SHP77 (cell line): ENCODE data around the gene OSTM1.

Experiments used
- DNase-seq, 2 experiments: peaks; one replicate each; lab custom pipeline; 2025; lab: John Stamatoyannopoulos, UW

The OSTM1 gene, protein sequence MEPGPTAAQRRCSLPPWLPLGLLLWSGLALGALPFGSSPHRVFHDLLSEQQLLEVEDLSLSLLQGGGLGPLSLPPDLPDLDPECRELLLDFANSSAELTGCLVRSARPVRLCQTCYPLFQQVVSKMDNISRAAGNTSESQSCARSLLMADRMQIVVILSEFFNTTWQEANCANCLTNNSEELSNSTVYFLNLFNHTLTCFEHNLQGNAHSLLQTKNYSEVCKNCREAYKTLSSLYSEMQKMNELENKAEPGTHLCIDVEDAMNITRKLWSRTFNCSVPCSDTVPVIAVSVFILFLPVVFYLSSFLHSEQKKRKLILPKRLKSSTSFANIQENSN

DNA sequence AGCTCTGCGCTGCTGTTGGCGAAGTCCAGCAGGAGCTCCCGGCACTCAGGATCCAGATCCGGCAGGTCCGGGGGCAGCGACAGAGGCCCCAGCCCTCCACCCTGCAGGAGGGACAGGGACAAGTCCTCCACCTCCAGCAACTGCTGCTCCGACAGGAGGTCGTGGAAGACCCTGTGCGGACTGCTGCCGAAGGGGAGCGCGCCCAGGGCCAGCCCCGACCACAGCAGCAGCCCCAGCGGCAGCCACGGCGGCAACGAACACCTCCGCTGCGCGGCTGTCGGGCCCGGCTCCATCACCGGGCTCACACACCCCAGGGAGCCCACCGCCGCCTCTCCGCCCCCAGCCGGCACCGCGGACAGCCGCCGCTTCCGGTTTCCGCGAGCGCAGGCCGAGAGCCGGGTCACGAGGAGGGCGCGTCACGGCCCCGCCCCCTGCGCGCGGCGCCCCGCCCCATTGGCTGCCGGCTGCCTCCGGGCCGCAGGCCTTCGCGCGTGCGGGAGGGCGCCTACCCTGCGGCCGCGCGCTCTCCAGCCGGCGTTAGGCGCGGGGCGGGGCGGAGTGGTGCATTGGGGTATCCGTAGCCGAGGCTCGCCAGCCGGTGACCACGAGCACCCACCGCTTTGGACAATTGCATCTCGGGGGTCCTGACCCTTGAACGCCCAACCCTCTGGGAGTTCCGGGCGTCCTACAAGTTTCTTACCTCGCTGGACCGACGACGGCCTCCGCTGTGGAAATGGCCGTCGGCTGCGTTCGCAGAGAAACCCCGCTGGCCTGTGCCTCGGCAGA lies at the start of gene OSTM1:
TSS of gene OSTM1 (minus strand) at position 383 of the 786 bp plus-strand sequence. CDS start at position 293, 90 bp downstream.
- DNase-seq, result peak; percentile 70 to 81

DNA sequence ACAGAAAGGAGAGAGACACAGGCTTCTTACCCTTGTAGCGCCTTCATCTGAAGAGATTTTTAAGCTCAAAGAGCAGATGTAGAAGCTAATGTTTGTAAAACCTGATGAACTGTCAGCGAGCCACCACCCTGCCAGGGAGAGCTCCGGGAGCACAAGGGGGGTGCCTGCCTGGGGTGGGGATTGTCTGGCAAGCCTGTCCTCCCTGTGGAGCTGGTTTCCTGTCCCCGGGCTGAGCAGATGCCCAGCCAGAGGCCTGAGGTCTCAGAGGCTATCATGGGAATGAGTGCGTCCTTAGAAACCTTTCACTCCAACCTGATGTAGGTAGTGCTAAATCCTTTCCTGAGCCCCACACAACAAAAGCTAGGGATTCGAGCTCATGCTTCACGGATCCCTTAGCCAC lies 49.4 kb upstream of the OSTM1 start:
- no peak for DNase-seq

DNA sequence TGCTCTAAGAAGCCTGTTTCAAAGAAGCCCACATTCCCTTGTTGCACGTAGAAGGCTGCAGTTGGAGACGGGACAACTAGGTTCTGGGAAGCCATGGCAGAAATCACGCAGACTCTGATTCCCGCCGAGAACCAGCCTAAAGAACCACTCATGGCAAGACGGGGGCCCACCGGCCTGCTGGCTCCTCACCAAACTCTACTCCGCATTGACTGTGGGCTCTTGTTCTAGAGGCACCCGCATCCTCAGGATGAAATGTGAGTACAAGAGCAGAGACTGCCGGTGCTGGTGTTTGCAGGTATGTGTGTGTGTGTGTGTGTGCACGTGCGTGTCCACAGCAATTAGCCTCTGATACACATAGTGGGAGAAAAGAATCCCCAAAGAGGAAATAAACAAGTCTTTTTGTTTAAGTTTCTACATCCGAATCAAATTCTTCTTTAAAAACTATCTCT lies 49.0 kb upstream of the OSTM1 start:
- DNase-seq, result no peak

DNA sequence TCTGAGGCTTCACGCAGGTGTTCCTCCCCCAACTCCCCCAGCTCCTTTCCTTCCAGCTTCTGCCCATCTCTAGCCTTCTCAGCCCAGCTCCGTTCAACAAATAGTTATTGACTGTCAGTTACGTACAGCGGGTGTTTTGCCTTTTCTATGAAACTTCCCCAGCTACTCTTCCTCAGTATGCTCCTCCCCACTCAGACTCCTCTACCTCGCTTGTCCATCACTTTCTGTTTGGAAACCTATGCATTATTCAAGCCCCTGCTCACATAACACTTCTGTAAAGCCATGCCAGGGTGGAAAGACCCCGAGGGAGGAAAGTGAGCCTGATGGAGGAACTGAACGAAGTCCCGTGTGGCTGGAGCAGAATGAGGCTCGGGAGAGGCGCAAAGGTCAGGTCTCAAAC lies 47.1 kb upstream of the OSTM1 start:
- no peak for DNase-seq

DNA sequence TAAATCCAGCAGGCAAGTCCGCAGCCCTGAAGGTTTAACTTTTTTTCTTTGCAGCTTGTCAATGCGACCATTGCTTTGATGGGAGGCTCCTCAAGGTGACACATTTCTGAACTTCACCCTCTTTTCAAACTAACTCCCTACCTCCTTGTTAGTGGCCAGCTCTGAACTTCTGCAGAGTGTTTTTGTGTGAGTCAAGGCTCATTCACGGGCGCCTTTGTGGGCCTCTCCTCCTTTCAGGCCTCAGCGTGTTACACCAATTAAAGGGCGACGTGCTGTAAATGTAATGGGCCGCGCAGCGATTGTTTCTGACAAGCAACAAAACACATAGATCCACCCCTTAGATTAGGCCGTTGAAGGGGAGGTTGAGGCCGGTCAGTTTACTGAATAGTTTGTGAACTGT lies 45.8 kb upstream of the OSTM1 start:
- no peak for DNase-seq

DNA sequence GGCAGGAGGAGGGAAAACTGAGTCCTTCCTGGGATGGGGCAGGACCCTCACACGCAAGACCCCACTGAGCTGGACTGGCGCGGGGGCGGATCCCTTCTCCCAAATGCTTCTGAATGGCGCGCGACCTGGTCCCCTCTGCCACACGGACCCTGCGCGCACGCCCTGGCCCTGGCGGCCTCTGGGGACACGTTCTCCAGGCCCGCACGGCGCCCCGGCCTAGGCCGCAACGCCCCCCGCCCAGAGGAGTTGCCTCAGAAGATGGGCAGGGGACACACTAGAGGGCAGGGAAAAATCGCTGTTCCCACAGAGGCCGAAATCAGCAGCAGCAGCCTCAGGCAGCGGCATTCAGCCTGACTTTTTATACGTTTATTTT lies 45.2 kb upstream of the OSTM1 start:
- no peak for DNase-seq

DNA sequence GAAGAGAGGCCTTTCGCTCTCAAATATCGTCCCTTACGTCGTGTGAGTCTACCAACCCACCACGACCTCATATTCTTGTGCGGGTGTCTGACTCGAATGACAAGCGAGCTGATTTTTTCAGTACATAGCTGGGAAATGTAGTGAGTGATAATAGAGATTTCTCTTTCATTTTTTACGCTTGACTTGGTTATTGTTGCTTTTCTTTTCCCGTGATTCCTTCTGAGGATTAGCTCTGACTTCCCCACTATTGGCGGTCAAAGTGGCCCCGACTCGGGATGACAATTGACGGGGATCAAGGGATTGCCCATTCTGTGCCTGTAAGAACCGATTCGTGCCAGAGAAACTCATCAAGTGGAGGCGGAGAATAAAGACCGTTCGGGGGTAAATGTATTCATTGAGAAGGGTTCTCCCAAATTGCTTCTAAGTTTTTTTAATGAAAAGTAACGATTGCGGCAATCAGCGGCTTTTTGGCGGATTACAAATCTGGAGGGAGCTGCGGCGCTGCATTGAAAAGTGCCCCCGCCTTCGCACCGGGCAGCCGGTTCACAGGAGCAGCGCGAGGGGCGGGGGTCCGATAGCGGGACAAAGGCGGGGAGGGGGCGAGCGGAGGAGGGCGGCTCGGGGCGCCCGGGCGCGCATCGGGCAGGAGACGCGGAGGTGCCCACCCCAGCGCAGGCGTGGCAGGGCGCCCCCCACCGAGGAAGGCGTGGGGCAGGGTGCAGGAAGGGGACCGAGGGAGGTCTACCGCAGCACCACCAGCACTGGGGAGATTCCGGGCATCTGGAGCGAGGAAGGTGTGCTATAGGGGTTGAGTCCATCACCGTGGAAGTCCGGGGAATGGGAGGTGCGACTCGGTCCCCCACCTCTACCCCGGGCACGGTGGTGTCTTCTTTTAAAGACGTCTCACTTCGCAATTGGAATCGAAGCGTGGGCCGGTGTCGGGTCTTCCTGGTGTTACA lies 44.5 kb upstream of the OSTM1 start:
- DNase-seq, result no peak

DNA sequence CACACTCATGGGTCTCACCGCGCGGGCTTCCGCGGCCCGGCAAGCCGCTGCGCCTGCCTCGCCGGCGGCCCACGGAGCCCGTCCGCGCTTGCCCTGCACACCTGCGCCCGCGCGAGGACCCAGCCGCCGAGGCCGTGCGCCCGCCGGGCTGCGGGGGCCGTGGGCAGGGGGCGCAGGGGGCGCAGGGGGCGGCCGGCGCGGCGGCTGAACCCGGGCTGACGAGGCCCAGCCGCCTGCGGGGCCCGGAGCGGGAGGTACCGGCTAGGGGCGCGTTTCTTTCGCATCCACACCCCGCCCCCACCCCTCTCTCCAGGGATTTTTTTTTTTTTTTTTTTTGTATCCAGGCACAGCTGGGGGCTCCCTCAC lies 43.8 kb upstream of the OSTM1 start:
- no peak for DNase-seq

DNA sequence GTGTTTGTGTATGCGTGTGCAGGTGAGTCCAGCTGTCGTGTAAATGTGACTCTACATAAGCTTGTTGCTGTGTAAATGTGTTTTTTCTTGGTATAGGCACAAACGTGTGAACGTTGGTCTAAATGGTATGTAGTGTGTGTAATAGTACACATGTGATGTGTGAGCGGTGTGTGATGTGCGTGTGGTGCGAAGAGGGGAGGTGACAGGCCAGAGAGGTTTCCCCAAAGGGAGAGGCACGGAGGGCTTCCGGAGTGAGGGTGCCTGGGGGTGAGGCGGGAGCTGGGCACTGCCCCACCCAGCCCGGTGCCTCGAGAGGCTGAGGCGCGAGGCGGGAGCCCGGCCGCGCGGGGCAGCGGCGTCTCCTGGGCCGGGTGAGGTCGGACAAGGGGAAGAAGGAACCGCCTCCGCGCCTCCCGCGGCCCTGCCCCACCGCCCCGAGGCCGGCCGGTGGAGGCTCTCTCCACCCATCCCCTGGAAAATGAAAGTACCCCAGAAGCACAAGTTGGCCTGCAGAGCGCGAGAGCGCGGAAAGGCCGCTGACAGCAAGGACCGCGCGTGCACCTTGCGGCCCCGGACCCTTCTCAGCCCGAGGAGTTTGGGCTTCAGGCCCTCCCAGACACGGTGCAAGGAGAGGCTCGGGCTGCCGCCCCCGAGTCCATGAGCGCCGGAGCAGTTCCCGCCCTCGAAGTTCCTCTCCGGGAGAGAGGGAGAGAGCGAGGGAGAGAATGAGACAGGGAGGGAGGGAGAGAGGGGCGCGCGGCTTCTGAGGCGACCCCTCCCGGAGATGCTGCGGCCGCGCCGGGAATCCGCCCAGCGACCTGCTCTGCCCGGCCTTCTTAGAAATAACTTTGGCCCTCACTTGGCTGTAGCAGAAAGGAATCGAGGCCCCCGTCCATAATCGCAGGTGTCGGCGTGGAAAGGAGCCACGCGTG lies 43.2 kb upstream of the OSTM1 start:
- peak in 1 of 2 experiments; percentile 11 for DNase-seq

DNA sequence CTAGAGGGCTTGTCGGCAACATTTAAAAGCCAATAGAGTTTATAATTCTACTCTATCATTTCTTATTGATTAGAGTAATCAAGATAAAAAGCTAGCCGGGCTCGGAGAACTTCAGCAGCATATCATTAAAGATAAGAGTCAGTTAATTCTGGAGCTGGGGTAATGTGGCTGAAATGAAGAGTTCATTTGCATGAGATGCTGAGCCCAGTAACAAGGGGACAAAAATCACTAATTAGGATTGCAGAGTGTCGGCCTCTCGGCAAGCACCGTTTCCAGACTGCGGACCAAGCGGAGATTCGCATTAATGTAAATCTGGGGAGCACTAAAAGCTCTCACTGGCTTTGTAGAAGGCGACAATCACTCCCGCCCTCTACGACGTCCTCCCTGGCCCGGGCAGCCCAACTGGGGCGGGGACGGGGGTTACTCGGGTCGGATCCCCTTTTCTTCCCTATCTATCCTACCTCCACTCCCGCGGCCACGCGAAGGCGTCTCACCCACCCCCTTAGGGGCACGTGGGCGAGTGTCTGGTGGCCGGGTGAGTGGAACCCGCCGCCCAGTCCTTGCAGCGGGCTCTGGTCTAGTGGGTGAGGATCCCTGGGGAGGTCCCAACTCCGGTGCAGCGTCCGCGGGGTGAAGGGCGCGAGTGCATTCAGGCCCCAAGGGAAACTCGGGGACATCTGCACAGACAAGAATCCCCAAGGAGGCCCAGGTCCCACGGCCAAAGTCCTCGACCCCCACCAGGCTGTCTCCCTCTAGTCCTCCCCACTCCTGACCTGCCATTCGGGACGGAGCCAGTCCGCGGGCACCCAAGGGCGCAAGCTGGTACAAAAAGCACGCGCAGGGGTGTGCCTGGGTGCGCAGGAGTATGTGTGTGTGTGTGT lies 42.2 kb upstream of the OSTM1 start:
- no peak for DNase-seq

DNA sequence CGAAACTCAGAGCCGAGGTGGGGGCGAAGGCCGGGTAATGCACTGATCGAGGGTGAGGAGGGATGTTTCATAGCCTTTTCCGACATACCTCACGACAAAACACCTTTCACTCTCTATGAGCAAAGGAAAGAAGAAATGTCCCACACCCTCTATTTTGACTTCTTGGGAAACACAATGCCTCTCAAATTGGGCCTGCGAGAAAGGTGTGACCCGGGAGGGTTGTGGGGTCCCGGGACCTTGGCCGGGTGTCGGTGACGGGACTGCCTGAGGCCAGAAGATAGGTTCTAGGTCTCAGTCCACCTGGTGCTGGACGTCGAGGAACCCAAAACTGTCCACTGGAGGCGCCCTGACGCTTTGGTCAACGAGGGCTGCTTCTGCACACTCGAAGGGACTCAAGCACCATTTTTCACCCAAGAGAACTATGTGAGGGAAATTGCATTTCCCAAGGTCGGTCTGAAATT lies 41.1 kb upstream of the OSTM1 start:
- peak; percentile 43 to 50 for DNase-seq

DNA sequence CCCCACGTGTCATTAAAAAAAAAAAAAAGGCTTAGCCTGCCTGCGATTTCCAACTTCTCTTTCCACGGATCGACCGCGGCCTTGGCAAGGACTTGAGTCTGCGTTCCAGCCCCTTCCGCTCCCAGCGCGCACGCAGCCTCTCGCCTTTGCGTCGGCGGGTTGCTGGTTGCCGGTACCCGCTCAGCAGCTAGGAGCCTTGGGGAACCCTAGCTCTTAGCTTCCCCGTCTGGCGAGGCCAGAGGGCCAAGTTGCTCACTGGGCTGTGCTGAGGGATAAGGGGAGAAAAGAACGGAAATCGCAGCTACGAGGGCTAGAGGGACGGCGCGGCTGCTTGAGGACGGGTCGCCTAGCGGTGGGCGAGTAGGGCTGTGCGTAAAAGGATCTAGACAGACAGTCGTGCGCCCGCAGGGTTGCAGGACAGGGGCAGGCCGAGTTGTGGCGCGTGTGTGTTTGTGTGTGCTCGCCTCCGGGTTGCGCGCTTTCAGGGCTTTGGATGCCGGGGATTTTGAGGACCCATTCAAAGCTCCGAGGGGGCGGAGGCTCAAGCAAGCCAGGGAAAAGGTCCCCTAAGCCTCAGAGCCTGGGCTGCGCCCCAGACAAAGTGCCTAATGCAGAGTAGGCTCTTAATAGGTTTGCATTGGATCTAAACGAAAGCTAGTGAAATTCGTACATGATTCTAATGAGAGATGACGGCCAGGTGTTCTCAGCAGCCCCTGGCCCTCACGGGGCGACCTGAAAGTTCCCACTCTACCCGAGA lies 40.5 kb upstream of the OSTM1 start:
- no peak for DNase-seq

DNA sequence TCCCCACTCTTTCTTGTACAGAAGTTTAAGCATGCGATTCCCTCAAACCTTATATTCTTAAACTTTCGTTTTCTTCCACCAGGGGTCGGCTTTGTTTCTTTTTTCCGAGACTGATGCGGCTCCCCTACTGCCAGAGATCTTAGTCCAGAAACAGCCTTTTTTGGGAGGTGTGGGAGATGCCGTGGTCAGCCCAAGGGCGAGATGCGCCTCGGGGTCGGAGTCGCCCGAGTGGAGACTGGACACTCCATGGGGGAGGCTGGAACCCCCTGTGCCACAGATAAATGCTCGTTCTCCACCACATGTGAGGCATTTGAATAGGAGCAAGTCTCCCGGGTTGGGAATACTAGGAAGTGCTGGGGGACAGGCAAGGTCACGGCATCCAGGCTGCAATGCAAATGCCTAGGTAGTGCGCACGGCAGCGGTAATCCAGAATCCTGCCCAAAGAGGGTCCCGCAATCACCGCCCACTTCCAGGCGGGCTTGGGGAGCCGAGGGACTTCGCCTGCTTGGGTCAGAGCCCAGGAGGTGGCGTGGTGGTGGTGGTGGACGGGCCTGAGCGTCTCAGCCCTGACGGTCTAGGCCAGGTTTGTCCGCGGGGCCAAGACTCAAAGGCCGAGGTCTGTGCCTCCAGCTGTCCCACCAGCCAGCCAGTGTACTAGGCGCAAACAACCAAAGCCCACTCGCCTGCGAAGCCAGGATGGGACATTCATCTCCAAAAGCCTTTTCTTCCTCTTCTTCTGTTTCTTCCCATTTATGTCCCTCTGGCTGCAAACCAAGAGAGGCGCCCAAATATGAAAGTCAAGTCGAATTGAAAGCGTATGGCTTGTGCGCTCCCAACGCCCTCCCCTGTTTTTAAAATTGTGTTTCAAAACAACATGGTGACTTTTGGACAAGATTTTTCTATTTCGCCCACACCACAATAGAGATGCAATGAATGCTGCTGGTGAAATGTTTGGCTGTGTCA lies 39.3 kb upstream of the OSTM1 start:
- DNase-seq, result peak; percentile 19 to 25

DNA sequence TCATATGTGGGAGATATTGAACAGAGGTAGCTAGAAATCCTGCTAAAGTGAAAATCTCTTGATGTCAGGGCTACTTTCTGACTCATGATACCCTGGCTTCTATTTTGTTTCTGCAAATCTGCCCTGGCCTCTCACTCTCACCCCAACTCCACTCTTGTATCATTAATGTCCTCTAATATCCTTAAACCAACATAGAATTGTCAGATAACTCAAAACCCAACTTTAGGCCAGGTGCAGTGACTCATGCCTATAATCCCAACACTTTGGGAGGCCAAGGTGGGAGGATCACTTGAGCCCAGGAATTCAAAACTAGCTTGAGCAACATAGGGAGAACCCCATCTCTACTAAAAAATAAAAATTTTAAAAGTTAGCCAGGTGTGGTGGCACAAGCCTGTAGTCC lies 33.8 kb upstream of the OSTM1 start:
- DNase-seq, result no peak

DNA sequence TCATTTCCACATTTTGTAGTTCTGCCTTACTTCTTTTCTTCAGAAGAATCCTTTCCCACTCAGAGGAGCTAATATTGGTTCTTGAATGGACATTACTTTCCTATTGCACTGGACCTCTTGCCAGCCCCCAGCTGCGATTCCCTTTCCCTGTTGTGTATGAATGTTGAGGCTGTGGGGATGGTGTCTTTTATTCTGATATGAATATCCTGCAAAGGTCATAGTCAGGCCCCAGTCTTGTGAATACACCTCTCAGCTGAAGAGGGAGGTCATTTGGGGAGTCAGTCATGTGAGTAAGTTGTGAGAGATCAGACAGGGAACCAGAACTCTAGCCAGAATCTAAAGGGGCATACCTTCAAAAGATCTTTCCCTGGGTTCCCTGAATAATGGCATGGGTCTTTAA lies 32.6 kb upstream of the OSTM1 start:
- DNase-seq, result no peak

DNA sequence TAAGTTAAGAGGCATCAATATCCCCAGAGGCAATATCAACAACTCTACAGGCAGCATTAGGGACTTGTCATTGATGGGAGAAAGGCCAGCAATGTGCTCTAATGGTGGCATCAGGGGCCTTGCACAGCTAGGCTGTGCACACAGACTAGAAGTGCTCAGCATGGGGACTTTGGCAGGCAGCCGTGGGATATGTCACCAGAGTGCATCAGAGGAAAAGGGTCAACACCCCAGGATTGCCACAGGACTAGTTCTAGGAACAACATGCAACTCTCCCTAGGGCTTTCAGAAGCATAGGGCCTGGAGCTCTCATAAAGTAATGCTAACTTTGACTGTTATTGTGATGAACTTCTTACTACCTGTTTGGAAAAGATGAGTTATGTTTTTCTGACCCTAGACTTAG lies 32.2 kb upstream of the OSTM1 start:
- DNase-seq, result no peak

DNA sequence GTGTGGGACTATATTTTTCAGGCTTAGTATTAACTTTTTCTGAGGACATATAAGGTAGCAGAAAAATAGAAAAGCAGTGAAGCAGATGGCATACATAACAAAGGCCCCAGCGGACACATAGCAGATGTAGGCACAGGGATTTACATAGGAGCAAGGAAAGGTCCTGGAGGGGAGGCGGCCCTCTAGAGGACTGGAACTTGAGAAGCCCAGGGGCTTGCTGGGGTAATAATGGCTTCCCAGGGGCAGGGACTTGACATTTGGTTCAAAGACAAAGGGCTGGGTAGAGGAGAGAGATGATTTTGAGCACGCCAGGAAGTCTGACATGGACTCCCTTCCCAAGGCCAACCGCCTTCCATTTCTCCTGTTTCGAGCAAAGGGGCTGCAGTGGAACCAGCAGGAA lies 31.7 kb upstream of the OSTM1 start:
- no peak for DNase-seq

DNA sequence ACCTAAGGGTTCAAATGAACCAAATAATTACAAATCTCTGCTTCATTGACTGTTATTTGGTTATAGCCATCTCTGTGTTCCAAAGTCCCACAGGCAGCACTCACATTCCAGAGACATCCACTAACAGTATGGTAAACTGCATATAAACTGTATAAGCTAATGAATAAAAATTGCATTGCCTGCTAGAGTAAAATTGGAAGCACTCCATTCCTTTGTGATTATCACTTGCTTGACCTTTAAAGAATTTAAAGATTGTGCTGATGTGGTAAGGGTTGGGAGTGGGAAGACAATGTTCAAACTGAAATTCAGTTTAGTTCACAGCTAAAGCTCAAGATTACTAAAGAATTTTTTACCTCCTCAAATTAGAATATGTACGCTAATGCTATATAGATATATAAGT lies 31.0 kb upstream of the OSTM1 start:
- DNase-seq, result no peak
